NCI-H2029 treated with DMSO at 0.1 percent for 48 hours (cell line): Measurements from ENCODE around the gene TAC4.

ENCODE experiments used
- DNase-seq: peaks from one replicate; lab custom pipeline; 2025; lab: John Stamatoyannopoulos, UW

TAC4 gene

GRCh38 chr17:49809056-49809455 lies 38.8 kb downstream of the TAC4 start:
- DNase-seq, result no peak

DNA sequence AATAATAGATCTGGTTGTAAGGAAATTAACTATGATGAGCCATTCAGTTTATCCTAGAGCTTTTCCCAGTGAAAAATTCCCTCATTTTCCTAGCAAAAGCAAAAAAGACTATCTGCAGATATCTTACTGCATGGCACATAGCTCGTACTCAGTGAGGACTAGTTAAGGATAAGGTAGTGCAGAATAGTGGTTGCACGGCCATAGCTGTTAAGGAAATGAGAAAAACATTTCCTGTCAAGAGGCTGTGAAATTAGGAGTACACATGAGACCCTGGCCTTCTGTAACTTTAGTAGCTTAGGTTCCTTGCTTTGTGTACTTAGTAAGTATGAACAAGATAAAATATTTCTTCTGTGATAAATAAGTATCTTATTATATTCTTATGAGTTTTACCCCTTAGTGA lies 49.1 kb downstream of the TAC4 start:
- no peak for DNase-seq

DNA sequence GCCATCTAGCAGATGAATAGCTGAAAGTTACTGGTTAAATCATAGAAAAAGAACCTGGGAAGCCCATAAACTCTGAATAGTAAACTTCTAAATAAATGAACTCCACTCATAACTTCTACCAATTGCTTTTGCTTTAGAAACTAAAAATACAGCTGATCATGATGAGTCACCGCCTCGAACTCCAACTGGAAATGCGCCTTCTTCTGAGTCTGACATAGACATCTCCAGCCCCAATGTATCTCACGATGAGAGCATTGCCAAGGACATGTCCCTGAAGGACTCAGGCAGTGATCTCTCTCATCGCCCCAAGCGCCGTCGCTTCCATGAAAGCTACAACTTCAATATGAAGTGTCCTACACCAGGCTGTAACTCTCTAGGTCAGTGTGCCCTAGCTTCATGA lies 49.7 kb downstream of the TAC4 start:
- DNase-seq, result no peak

DNA sequence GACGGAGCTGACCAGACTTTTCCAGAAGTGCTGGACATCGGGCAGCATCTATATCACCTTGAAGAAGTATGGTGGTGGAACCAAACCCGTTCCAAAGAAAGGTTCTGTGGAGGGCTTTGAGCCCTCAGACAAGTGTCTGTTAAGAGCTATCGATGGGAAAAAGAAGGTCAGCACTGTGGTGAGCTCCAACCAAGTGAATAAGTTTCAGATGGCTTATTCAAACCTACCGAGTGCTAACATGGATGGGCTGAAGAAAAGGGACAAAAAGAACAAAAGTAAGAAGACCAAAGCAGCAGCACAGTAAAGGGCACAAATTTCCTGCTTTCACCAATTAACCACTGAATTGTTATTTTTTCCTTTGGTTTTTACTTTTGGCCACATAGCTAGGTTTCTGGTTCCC lies 52.5 kb downstream of the TAC4 start:
- DNase-seq, result no peak

DNA sequence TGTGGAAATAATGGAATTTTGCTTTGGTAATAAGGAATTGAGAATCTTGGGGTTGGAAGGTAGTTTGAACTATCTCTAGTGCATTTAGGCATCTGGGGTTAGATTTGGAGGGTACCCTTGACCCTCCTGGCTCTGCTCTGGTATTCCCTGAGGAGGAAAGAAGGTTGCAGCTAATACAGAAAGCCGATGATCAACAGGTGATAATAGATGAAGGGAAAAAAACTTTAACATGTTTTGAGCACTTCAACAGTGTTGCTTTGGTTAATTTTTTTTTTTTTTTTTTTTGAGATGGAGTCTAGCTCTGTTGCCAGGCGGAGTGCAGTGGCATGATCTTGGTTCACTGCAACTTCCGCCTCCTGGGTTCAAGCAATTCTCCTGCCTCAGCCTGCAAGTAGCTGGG lies 54.6 kb downstream of the TAC4 start:
- no peak for DNase-seq

DNA sequence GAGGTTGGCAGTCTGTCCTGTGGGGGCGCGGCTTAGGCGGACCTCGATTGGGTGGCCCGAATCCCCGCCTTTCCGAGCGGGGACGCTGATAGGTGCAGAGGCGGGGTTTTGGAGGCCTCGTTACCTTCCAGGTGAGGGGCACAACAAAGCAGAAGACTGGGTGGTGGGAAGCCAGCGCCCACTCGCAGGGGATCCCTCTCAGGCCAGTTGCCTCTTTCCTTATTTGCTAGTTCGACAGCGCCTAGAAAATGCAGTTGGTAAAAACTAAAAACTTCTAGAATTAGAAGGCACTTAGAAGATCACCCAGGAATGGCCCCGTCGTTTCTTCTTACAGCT lies 58.7 kb downstream of the TAC4 start:
- no peak for DNase-seq

- DNase-seq, result peak; percentile 96
Observed at GRCh38 chr17:49788478-49789242, 59.2 kb downstream of the TAC4 start, which contains the start of gene KAT7. TSS of gene KAT7 (plus strand) at chr17:49788681. CDS start at chr17:49788835, 154 bp downstream.
